ENCODE data around the gene PRH2. TPM values are rescaled to one million over a fixed set of nuclear protein-coding genes. Genes with fewer than 3 reads are reported as not detected.

PRH2 gene
- total RNA-seq, result not detected in 2 replicates
- long read RNA-seq, result 0 reads

- no peak for DNase-seq (ENCODE audit: low spot score, unreplicated experiment)
- H3K4me3 Mint-ChIP-seq (ENCODE audit: low read depth), result no peak within 1 kb of the TSS
- peaks cover 2% of the 10 kb centered on the region for H3K4me1 Mint-ChIP-seq (ENCODE audit: low read depth)
- H3K9me3 Mint-ChIP-seq (ENCODE audit: low read depth), result peaks cover 17% of the 10 kb centered on the region
- no peaks in the 10 kb centered on the region for H3K27me3 Mint-ChIP-seq
- H3K27ac Mint-ChIP-seq, result no peak within 1 kb of the TSS
- peaks cover 17% of the 10 kb centered on the region for H3K36me3 Mint-ChIP-seq (ENCODE audit: insufficient read depth)
- TF ChIP-seq CTCF (IDR thresholded peaks at IDR 0.05; ENCODE audit: unreplicated experiment), result no peak
Observed at GRCh38 chr12:10928746-10929286, at the start of gene PRH2. TSS of gene PRH2 (plus strand) at chr12:10929236. CDS start at chr12:10929274, 38 bp downstream.

GRCh38 chr12:10884086-10884725 lies 44.8 kb upstream of the PRH2 start, which contains the start of gene PRH1:
TSS of gene PRH1 (minus strand) at chr12:10884255. CDS start at chr12:10884217, 38 bp downstream.
- no peak for TF ChIP-seq CTCF (IDR thresholded peaks at IDR 0.05; ENCODE audit: unreplicated experiment)
- H3K4me1 Mint-ChIP-seq (ENCODE audit: low read depth), result peaks cover 3% of the 10 kb centered on the region
- no peak within 1 kb of the TSS for H3K27ac Mint-ChIP-seq
- no peaks in the 10 kb centered on the region for H3K27me3 Mint-ChIP-seq
- H3K4me3 Mint-ChIP-seq (ENCODE audit: low read depth), result no peak within 1 kb of the TSS
- no peaks in the 10 kb centered on the region for H3K9me3 Mint-ChIP-seq (ENCODE audit: low read depth)
- DNase-seq (ENCODE audit: low spot score, unreplicated experiment), result no peak
- peaks cover 12% of the 10 kb centered on the region for H3K36me3 Mint-ChIP-seq (ENCODE audit: insufficient read depth)

GRCh38 chr12:10889226-10889625 lies 39.8 kb upstream of the PRH2 start:
- no peak for DNase-seq (ENCODE audit: low spot score, unreplicated experiment)
- no peak for TF ChIP-seq CTCF (IDR thresholded peaks at IDR 0.05; ENCODE audit: unreplicated experiment)
- H3K9me3 Mint-ChIP-seq (ENCODE audit: low read depth), result no peaks in the 10 kb centered on the region
- H3K27ac Mint-ChIP-seq, result no peak overlapping the region
- H3K36me3 Mint-ChIP-seq (ENCODE audit: insufficient read depth), result peaks cover 5% of the 10 kb centered on the region
- H3K4me3 Mint-ChIP-seq (ENCODE audit: low read depth), result no peak overlapping the region
- no peaks in the 10 kb centered on the region for H3K27me3 Mint-ChIP-seq
- peaks cover 33% of the 10 kb centered on the region for H3K4me1 Mint-ChIP-seq (ENCODE audit: low read depth)

- H3K27ac Mint-ChIP-seq, result no peak overlapping the region
- H3K36me3 Mint-ChIP-seq (ENCODE audit: insufficient read depth), result peaks cover 7% of the 10 kb centered on the region
- H3K4me3 Mint-ChIP-seq (ENCODE audit: low read depth), result peak overlapping the region; percentile 9
- no peaks in the 10 kb centered on the region for H3K9me3 Mint-ChIP-seq (ENCODE audit: low read depth)
- DNase-seq (ENCODE audit: low spot score, unreplicated experiment), result no peak
- H3K4me1 Mint-ChIP-seq (ENCODE audit: low read depth), result peaks cover 29% of the 10 kb centered on the region
- no peak for TF ChIP-seq CTCF (IDR thresholded peaks at IDR 0.05; ENCODE audit: unreplicated experiment)
- no peaks in the 10 kb centered on the region for H3K27me3 Mint-ChIP-seq
Observed at GRCh38 chr12:10891937-10892336, 37.1 kb upstream of the PRH2 start.

- Mint-ChIP-seq H3K9me3 (ENCODE audit: low read depth) (peaks cover 16% of the 10 kb centered on the region), H3K27me3 (no peaks in the 10 kb centered on the region), H3K4me3 (ENCODE audit: low read depth) (no peak overlapping the region), H3K4me1 (ENCODE audit: low read depth) (peaks cover 18% of the 10 kb centered on the region), H3K27ac (no peak overlapping the region), H3K36me3 (ENCODE audit: insufficient read depth) (peaks cover 18% of the 10 kb centered on the region)
- DNase-seq (ENCODE audit: low spot score, unreplicated experiment), result no peak
- TF ChIP-seq CTCF (IDR thresholded peaks at IDR 0.05; ENCODE audit: unreplicated experiment), result no peak
Observed at GRCh38 chr12:10896854-10897253, 32.2 kb upstream of the PRH2 start.

All from progenitor cell of endocrine pancreas (in vitro differentiated cells).